GM11168 (cell line): ENCODE results near the gene TSPYL1.
"Not testable (repeated sequence)": the region's sequence is repeated elsewhere in the genome, so short reads cannot be mapped to it uniquely, and the experiment has no call there.

Experiments
- in situ Hi-C: fragments of 300-500 bp; cut with MboI; formaldehyde crosslinking; loops from one replicate; pipeline ENCODE4 v1.12.0; 2022; ENCODE audit warnings: low sequenced_read_pairs; ENCODE audit not compliant: unreplicated experiment

The TSPYL1 gene

GRCh38 chr6:116279232-116280160 is at the start of gene TSPYL1:
Gene TSPYL1 (minus strand): TSS chr6:116279930. CDS start chr6:116279830, 100 bp downstream.
- in situ Hi-C loops: no loop called here

- in situ Hi-C loops: no loop called here
Observed at GRCh38 chr6:116329156-116329555, 49.4 kb upstream of the TSPYL1 start.

GRCh38 chr6:116328528-116328903 is 48.8 kb upstream of the TSPYL1 start:
- in situ Hi-C loops: no loop called here

- in situ Hi-C loops: no loop called here
Observed at GRCh38 chr6:116327803-116328527, 48.2 kb upstream of the TSPYL1 start.

GRCh38 chr6:116326996-116327395 is 47.3 kb upstream of the TSPYL1 start:
- in situ Hi-C loops: no loop called here

GRCh38 chr6:116326181-116326671 is 46.5 kb upstream of the TSPYL1 start:
- in situ Hi-C loops: no loop called here

- in situ Hi-C loops: not testable (repeated sequence)
Observed at GRCh38 chr6:116325634-116326132, 46.0 kb upstream of the TSPYL1 start.

GRCh38 chr6:116323863-116324262 is 44.1 kb upstream of the TSPYL1 start:
- in situ Hi-C loops: no loop called here

- in situ Hi-C loops: not testable (repeated sequence)
Observed at GRCh38 chr6:116321933-116322332, 42.2 kb upstream of the TSPYL1 start.

GRCh38 chr6:116316772-116317467 is 37.2 kb upstream of the TSPYL1 start:
- in situ Hi-C loops: no loop called here

- in situ Hi-C loops: no loop called here
Observed at GRCh38 chr6:116314878-116315277, 35.1 kb upstream of the TSPYL1 start.

GRCh38 chr6:116314218-116314617 is 34.5 kb upstream of the TSPYL1 start:
- in situ Hi-C loops: no loop called here

GRCh38 chr6:116313101-116313776 is 33.5 kb upstream of the TSPYL1 start:
- in situ Hi-C loops: no loop called here

GRCh38 chr6:116309657-116310056 is 29.9 kb upstream of the TSPYL1 start:
- in situ Hi-C loops: no loop called here

- in situ Hi-C loops: no loop called here
Observed at GRCh38 chr6:116309001-116309400, 29.3 kb upstream of the TSPYL1 start.

- in situ Hi-C loops: no loop called here
Observed at GRCh38 chr6:116307633-116308032, 27.9 kb upstream of the TSPYL1 start.

- in situ Hi-C loops: no loop called here
Observed at GRCh38 chr6:116307001-116307400, 27.3 kb upstream of the TSPYL1 start.

GRCh38 chr6:116304538-116305097 is 24.9 kb upstream of the TSPYL1 start:
- in situ Hi-C loops: no loop called here

- in situ Hi-C loops: no loop called here
Observed at GRCh38 chr6:116301104-116301503, 21.4 kb upstream of the TSPYL1 start.

GRCh38 chr6:116300566-116300965 is 20.8 kb upstream of the TSPYL1 start:
- in situ Hi-C loops: no loop called here
